Kidney (tissue), 22 donors: ENCODE measurements around the gene BIVM. TPM values are rescaled to one million over a fixed set of nuclear protein-coding genes. Genes with fewer than 3 reads are reported as not detected.

Source experiments
- DNase-seq, 5 donors: peaks; one replicate each; pipeline ENCODE4 v3.0.0-alpha.2; 2013 to 2020
- FAIRE-seq: peaks from 2 replicates; lab custom pipeline; 2012; peaks lifted over from hg19 to GRCh38; lab: Jason Lieb, UNC
- H3K27ac ChIP-seq, 2 donors: one replicate each; pipeline ENCODE4 v1.7.0; 2013; ENCODE audit warnings: low read depth in 2 of 2, low read length in 2 of 2, inconsistent platforms in 1 of 2
- H3K27me3 ChIP-seq: one replicate; pipeline ENCODE4 v1.7.1; 2013; ENCODE audit warnings: low read length, inconsistent platforms; ENCODE audit not compliant: control insufficient read depth, insufficient read depth
- H3K36me3 ChIP-seq, 3 donors: one replicate each; pipeline versions ENCODE4 v1.7.0 to v1.7.1; 2013; ENCODE audit warnings: low read length in 3 of 3, control low read depth in 1 of 3, inconsistent platforms in 1 of 3; ENCODE audit not compliant: insufficient read depth in 3 of 3, control insufficient read depth in 2 of 3
- H3K4me1 ChIP-seq, 3 donors: one replicate each; pipeline versions ENCODE4 v1.7.0 to v1.7.1; 2013; ENCODE audit warnings: low read length in 3 of 3, inconsistent platforms in 1 of 3, low read depth in 1 of 3; ENCODE audit not compliant: control insufficient read depth in 2 of 3, insufficient read depth in 2 of 3
- H3K4me3 ChIP-seq, 3 donors: one replicate each; pipeline versions ENCODE4 v1.7.0 to v1.8.1; 2013; ENCODE audit warnings: low read length in 3 of 3, control low read depth in 1 of 3, inconsistent platforms in 1 of 3
- H3K9ac ChIP-seq, 3 donors: one replicate each; pipeline versions ENCODE4 v1.7.0 to v1.7.1; 2013; ENCODE audit warnings: low read length in 3 of 3, control low read depth in 1 of 3, inconsistent platforms in 1 of 3
- H3K9me3 ChIP-seq, 3 donors: one replicate each; pipeline versions ENCODE4 v1.7.0 to v1.7.1; 2013; ENCODE audit warnings: low read length in 3 of 3, control low read depth in 1 of 3, inconsistent platforms in 1 of 3; ENCODE audit not compliant: control insufficient read depth in 2 of 3, insufficient read depth in 1 of 3
- CTCF ChIP-seq: IDR thresholded peaks from 3 replicates; pipeline ENCODE4 v1.5.1; 2012; ENCODE audit warnings: mild to moderate bottlenecking, moderate library complexity, borderline replicate concordance; ENCODE audit not compliant: insufficient read depth; ENCODE audit errors: extremely low read depth
- intact Hi-C: fragments of 100-400 bp; cut with DNase I; formaldehyde crosslinking; loops from one replicate; pipeline ENCODE4 v1.11.1; 2022
- long read RNA-seq, 10 donors: library from polyadenylated mRNA in 1 of 10; unstranded in 1 of 10; transcript quantifications; one replicate each; pipeline ENCODE4 v2.0.0 and lab custom pipeline, GENCODE V29; 2021 to 2026
- polyA plus RNA-seq: library from polyadenylated mRNA; stranded (reverse); fragments of 350-450 nt; fragmentation: Illumina TruSeq; extraction: RNeasy Lipid Tissue Mini Kit (QIAGEN cat#74804); gene quantifications from one replicate; pipeline ENCODE4 v1.2.3, GENCODE V29; 2014; ENCODE audit warnings: low read depth, low replicate concordance; ENCODE audit not compliant: insufficient read depth
- total RNA-seq: library from RNA; stranded (reverse); fragmentation: NEBNext Ultra II Directional; extraction: Animal tissue kit (Norgen Biotek cat#: 25700); gene quantifications from one replicate; pipeline ENCODE4 v1.2.1, GENCODE V29; 2021
- donor health status: control.
- donor health status: control.
- donor health status: control.
- donor health status: control.
- donor health status: control.
- donor health status: DM: yes; HTN: yes; CAD: no.
- donor health status: Normal renal cell carcinoma (clear cell type).

Gene BIVM
- total RNA-seq (36.6 TPM), polyA plus RNA-seq (22.1 TPM)
- long read RNA-seq, donor 1, partial matches to known transcripts = 6 of 9 reads
- long read RNA-seq, donor 1, other reads (novel, unspliced or antisense) = 0 of 9 reads
- long read RNA-seq, donor 2, partial matches to known transcripts = 0 of 6 reads
- long read RNA-seq, donor 2, other reads (novel, unspliced or antisense) = 0 of 6 reads
- long read RNA-seq, donor 3, partial matches to known transcripts = 0 of 5 reads
- long read RNA-seq, donor 3, other reads (novel, unspliced or antisense) = 0 of 5 reads
- long read RNA-seq, donor 4 = 0 reads
- long read RNA-seq, donor 5 = 0 reads
- long read RNA-seq, donor 6, partial matches to known transcripts = 0 of 1 reads
- long read RNA-seq, donor 6, other reads (novel, unspliced or antisense) = 0 of 1 reads
- long read RNA-seq, donor 7, partial matches to known transcripts = 0 of 24 reads
- long read RNA-seq, donor 7, other reads (novel, unspliced or antisense) = 21 of 24 reads
- long read RNA-seq, donor 8, partial matches to known transcripts = 0 of 4 reads
- long read RNA-seq, donor 8, other reads (novel, unspliced or antisense) = 0 of 4 reads
- long read RNA-seq, donor 9, partial matches to known transcripts = 10 of 13 reads
- long read RNA-seq, donor 9, other reads (novel, unspliced or antisense) = 0 of 13 reads
- long read RNA-seq, donor 10, partial matches to known transcripts = 26 of 29 reads
- long read RNA-seq, donor 10, other reads (novel, unspliced or antisense) = 0 of 29 reads

- peak within 1 kb of the TSS; percentile 81 to 90 (median 83) for H3K4me3 ChIP-seq
- H3K27me3 ChIP-seq = no peaks in the 10 kb centered on the region
- peak within 1 kb of the TSS; percentile 51 to 77 (median 63) for H3K9ac ChIP-seq
- intact Hi-C loops = no loop called here
- TF ChIP-seq CTCF = no peak
- no peaks in the 10 kb centered on the region for H3K9me3 ChIP-seq
- H3K4me1 ChIP-seq = peaks cover 0 to 12% (median 0%) of the 10 kb centered on the region in 3 donors
- H3K27ac ChIP-seq = peak within 1 kb of the TSS; percentile 68 to 76
- no peaks in the 10 kb centered on the region for H3K36me3 ChIP-seq
- peak; percentile 54 for FAIRE-seq
- peak; percentile 95 to 97 (median 97) for DNase-seq
Measured at GRCh38 chr13:102798581-102799425, at the start of gene BIVM, which contains the start of gene POGLUT2. Gene BIVM, plus strand, starts transcription at chr13:102799119. Its CDS starts 8,149 bp downstream, at chr13:102807268. Gene POGLUT2, minus strand, starts transcription at chr13:102798976. Its CDS starts 306 bp downstream, at chr13:102798670.

- H3K4me3 ChIP-seq = no peak overlapping the region
- DNase-seq (no peak), FAIRE-seq (no peak)
- intact Hi-C loops = no loop called here
- H3K9ac ChIP-seq = no peak overlapping the region
- no peaks in the 10 kb centered on the region for H3K4me1 ChIP-seq
- H3K27me3 ChIP-seq = no peaks in the 10 kb centered on the region
- no peak for TF ChIP-seq CTCF
- no peaks in the 10 kb centered on the region for H3K9me3 ChIP-seq
- H3K36me3 ChIP-seq = no peaks in the 10 kb centered on the region
- H3K27ac ChIP-seq = no peak overlapping the region
Measured at GRCh38 chr13:102751886-102752285, 47.0 kb upstream of the BIVM start.

GRCh38 chr13:102757006-102757405, 41.9 kb upstream of the BIVM start:
- no peak for FAIRE-seq

More at GRCh38 chr13:102757006-102757405, 41.9 kb upstream of the BIVM start:
- H3K27ac ChIP-seq = no peak overlapping the region
- no peaks in the 10 kb centered on the region for H3K27me3 ChIP-seq
- no peaks in the 10 kb centered on the region for H3K36me3 ChIP-seq
- intact Hi-C loops = no loop called here
- no peaks in the 10 kb centered on the region for H3K4me1 ChIP-seq
- H3K9ac ChIP-seq = no peak overlapping the region
- TF ChIP-seq CTCF = no peak
- no peaks in the 10 kb centered on the region for H3K9me3 ChIP-seq
- peak in 1 of 5 donors; percentile 3 for DNase-seq
- no peak overlapping the region for H3K4me3 ChIP-seq
